Sigmoid colon (tissue), 7 donors: ENCODE data around the gene IRF2. TPM values are rescaled to one million over a fixed set of nuclear protein-coding genes. Genes with fewer than 3 reads are reported as not detected.

ENCODE experiments used
- DNase-seq: peaks from one replicate; pipeline ENCODE4 v3.0.0-alpha.2; 2019
- H3K27ac ChIP-seq, 4 donors: fragments of 200-600 bp; sonication (generic); one replicate each; pipeline ENCODE4 v1.5.1; 2016 to 2019; ENCODE audit warnings: mild to moderate bottlenecking in 1 of 4
- H3K27me3 ChIP-seq, 3 donors: fragments of 200-600 bp; sonication (generic); one replicate each; pipeline ENCODE4 v1.5.1; 2019; ENCODE audit warnings: mild to moderate bottlenecking in 1 of 3
- H3K36me3 ChIP-seq, 4 donors: fragments of 200-600 bp; sonication (generic); one replicate each; pipeline ENCODE4 v1.5.1; 2016 to 2019
- H3K4me1 ChIP-seq, 4 donors: fragments of 200-600 bp; sonication (generic); one replicate each; pipeline ENCODE4 v1.5.1; 2017 to 2019
- H3K4me3 ChIP-seq, 4 donors: fragments of 200-600 bp; sonication (generic); one replicate each; pipeline ENCODE4 v1.5.1; 2017 to 2019; ENCODE audit warnings: mild to moderate bottlenecking in 2 of 4, moderate library complexity in 1 of 4
- H3K9me3 ChIP-seq, 4 donors: fragments of 200-600 bp in 3 of 4; sonication (generic) in 3 of 4; one replicate each; pipeline versions ENCODE4 v1.5.1 to v1.6.1; 2013 to 2019
- CTCF ChIP-seq, 4 experiments: fragments of 450-650 bp in 3 of 4; fragments of 200-600 bp in 1 of 4; IDR thresholded peaks; one replicate each; pipeline ENCODE4 v1.5.1; 2016 to 2019; ENCODE audit warnings: antibody characterized with exemption in 4 of 4, mild to moderate bottlenecking in 3 of 4, moderate library complexity in 2 of 4
- EP300 ChIP-seq, 4 donors: sonication (generic); formaldehyde crosslinking; IDR thresholded peaks; one replicate each; pipeline ENCODE4 v1.6.1; 2017; ENCODE audit warnings: antibody characterized with exemption in 4 of 4
- POLR2A ChIP-seq, 2 donors: fragments of 450-650 bp; IDR thresholded peaks; one replicate each; pipeline ENCODE4 v1.6.1; 2016; ENCODE audit warnings: antibody characterized with exemption in 2 of 2, mild to moderate bottlenecking in 2 of 2, moderate library complexity in 2 of 2
- POLR2AphosphoS5 ChIP-seq, 4 donors: sonication (generic); formaldehyde crosslinking; IDR thresholded peaks; one replicate each; pipeline ENCODE4 v1.6.1; 2017; ENCODE audit warnings: antibody characterized with exemption in 4 of 4
- WGBS, 2 donors: extraction: QIAGEN DNeasy Blood & Tissue Kit; methylation state at CpG; one replicate each; pipeline ENCODE4 v1.1.7; 2013; 5-methylcytosine and 5-hydroxymethylcytosine counted together
- intact Hi-C: fragments of 100-400 bp; cut with DNase I; formaldehyde crosslinking; loops from one replicate; pipeline ENCODE4 v1.15.1; 2023
- polyA plus RNA-seq, 3 donors: library from polyadenylated mRNA; stranded (reverse); fragments of 200-250 nt; gene quantifications; one replicate each; pipeline ENCODE4 v1.2.3, GENCODE V29; 2013
- total RNA-seq, 4 donors: library from RNA; depleted of rRNA; stranded (reverse); fragments of >200 nt; gene quantifications; one replicate each; pipeline ENCODE4 v1.1.0, GENCODE V29; 2016
- donor health status: healthy with polysubstance abuse.
- donor health status: Bipolar disorder and iron deficiency.
- donor health status: healthy.

Gene IRF2
- total and polyA plus RNA-seq, 7 donors = 27.6 to 41.8 (median 31.9) TPM

- Histone ChIP-seq H3K4me3 (no peak overlapping the region), H3K27me3 (no peaks in the 10 kb centered on the region), H3K27ac (peak overlapping the region in 3 of 4 donors; percentile 4 to 27 (median 15)), H3K4me1 (peaks cover 0 to 24% (median 21%) of the 10 kb centered on the region in 4 donors), H3K36me3 (peaks cover 6 to 43% (median 14%) of the 10 kb centered on the region in 4 donors), H3K9me3 (no peaks in the 10 kb centered on the region)
- no peak for TF ChIP-seq POLR2AphosphoS5 (IDR thresholded peaks at IDR 0.05)
- TF ChIP-seq EP300 (IDR thresholded peaks at IDR 0.05) = no peak
- 59 to 74% methylated on average over 13 of the region's 13 CpGs for WGBS, 2 donors
- intact Hi-C loops = no loop called here
- no peak for DNase-seq
Observed at GRCh38 chr4:184413261-184414046, 60.9 kb downstream of the IRF2 start.

GRCh38 chr4:184410748-184411147 is 63.6 kb downstream of the IRF2 start:
- Histone ChIP-seq H3K4me1 (peaks cover 0 to 19% (median 3%) of the 10 kb centered on the region in 4 donors), H3K27ac (no peak overlapping the region), H3K9me3 (no peaks in the 10 kb centered on the region), H3K27me3 (no peaks in the 10 kb centered on the region), H3K36me3 (peaks cover 6 to 55% (median 18%) of the 10 kb centered on the region in 4 donors), H3K4me3 (no peak overlapping the region)
- DNase-seq = no peak
- WGBS, 2 donors = 92 to 93% methylated on average over 6 of the region's 6 CpGs
- TF ChIP-seq CTCF (IDR thresholded peaks at IDR 0.05) (no peak), POLR2AphosphoS5 (IDR thresholded peaks at IDR 0.05) (no peak), EP300 (IDR thresholded peaks at IDR 0.05) (no peak), POLR2A (IDR thresholded peaks at IDR 0.05) (no peak)
- intact Hi-C loops = no loop called here

GRCh38 chr4:184409911-184410692 is 64.2 kb downstream of the IRF2 start:
- H3K9me3 ChIP-seq = no peaks in the 10 kb centered on the region
- no peak for DNase-seq
- H3K4me1 ChIP-seq = peaks cover 0 to 19% (median 3%) of the 10 kb centered on the region in 4 donors
- H3K27ac ChIP-seq = no peak overlapping the region
- TF ChIP-seq EP300 (IDR thresholded peaks at IDR 0.05) (no peak), POLR2AphosphoS5 (IDR thresholded peaks at IDR 0.05) (no peak), POLR2A (IDR thresholded peaks at IDR 0.05) (no peak), CTCF (IDR thresholded peaks at IDR 0.05) (no peak)
- intact Hi-C loops = no loop called here
- peaks cover 6 to 55% (median 23%) of the 10 kb centered on the region in 4 donors for H3K36me3 ChIP-seq
- no peak overlapping the region for H3K4me3 ChIP-seq
- no peaks in the 10 kb centered on the region for H3K27me3 ChIP-seq
- WGBS, 2 donors = 61 to 87% methylated on average over 12 of the region's 12 CpGs

GRCh38 chr4:184409502-184409901 is 64.8 kb downstream of the IRF2 start:
- Histone ChIP-seq H3K9me3 (no peaks in the 10 kb centered on the region), H3K36me3 (peaks cover 6 to 57% (median 26%) of the 10 kb centered on the region in 4 donors), H3K27ac (no peak overlapping the region), H3K27me3 (no peaks in the 10 kb centered on the region), H3K4me1 (peaks cover 0 to 19% (median 3%) of the 10 kb centered on the region in 4 donors), H3K4me3 (no peak overlapping the region)
- 81 to 91% methylated on average over 9 of the region's 9 CpGs for WGBS, 2 donors
- TF ChIP-seq POLR2A (IDR thresholded peaks at IDR 0.05) (no peak), CTCF (IDR thresholded peaks at IDR 0.05) (no peak), POLR2AphosphoS5 (IDR thresholded peaks at IDR 0.05) (no peak), EP300 (IDR thresholded peaks at IDR 0.05) (no peak)
- no peak for DNase-seq
- intact Hi-C loops = no loop called here

- peak overlapping the region in 1 of 4 donors; percentile 55 for H3K27ac ChIP-seq
- no peak for DNase-seq
- H3K4me1 ChIP-seq = peaks cover 0 to 19% (median 1%) of the 10 kb centered on the region in 4 donors
- no peak for TF ChIP-seq POLR2AphosphoS5 (IDR thresholded peaks at IDR 0.05)
- TF ChIP-seq CTCF (IDR thresholded peaks at IDR 0.05) = no peak
- no peak for TF ChIP-seq POLR2A (IDR thresholded peaks at IDR 0.05)
- no peaks in the 10 kb centered on the region for H3K9me3 ChIP-seq
- H3K27me3 ChIP-seq = no peaks in the 10 kb centered on the region
- peaks cover 6 to 65% (median 29%) of the 10 kb centered on the region in 4 donors for H3K36me3 ChIP-seq
- 91% methylated on average over 3 of the region's 3 CpGs for WGBS, 2 donors
- H3K4me3 ChIP-seq = no peak overlapping the region
- intact Hi-C loops = no loop called here
Observed at GRCh38 chr4:184408684-184409081, 65.7 kb downstream of the IRF2 start.
